HEK293 (cell line): ENCODE measurements around the gene THRA.

Experiments used
- CTCF ChIA-PET: fragments of 350-600 bp; formaldehyde crosslinking; extraction: SDS; loops from one replicate; lab custom pipeline; 2021; ENCODE audit warnings: antibody characterized with exemption; lab: Yijun Ruan, JAX
- POLR2A ChIA-PET: fragments of 300-600 bp; formaldehyde crosslinking; extraction: SDS; loops from one replicate; lab custom pipeline; 2020; ENCODE audit warnings: antibody characterized with exemption, inconsistent platforms; lab: Yijun Ruan, JAX
- H3K27ac ChIP-seq: fragments of 200-500 bp; sonication (Bioruptor generic); 2 replicates; pipeline ENCODE4 v1.5.1; 2014; ENCODE audit warnings: low read depth, low read length, control low read depth, inconsistent platforms; ENCODE audit errors: extremely low read depth
- H3K36me3 ChIP-seq, 2 experiments: fragments of 200-500 bp in 1 of 2; sonication (Bioruptor generic) in 1 of 2; 1 replicate in 1 of 2; 2 replicates in 1 of 2; pipeline ENCODE4 v1.5.1; 2014 to 2017; ENCODE audit warnings: inconsistent platforms in 2 of 2, low read length in 2 of 2; ENCODE audit not compliant: control insufficient read depth in 2 of 2, insufficient read depth in 1 of 2
- H3K4me1 ChIP-seq: fragments of 200-500 bp; sonication (Bioruptor generic); 2 replicates; pipeline ENCODE4 v1.5.1; 2014; ENCODE audit warnings: mild to moderate bottlenecking, low read length, inconsistent platforms; ENCODE audit not compliant: control insufficient read depth, insufficient read depth
- H3K4me3 ChIP-seq: 2 replicates; pipeline ENCODE4 v1.5.1; 2011; ENCODE audit warnings: low read depth, mild to moderate bottlenecking, control low read depth, low read length, moderate library complexity
- H3K9me3 ChIP-seq: fragments of 200-500 bp; sonication (Bioruptor generic); 2 replicates; pipeline ENCODE4 v1.5.1; 2014; ENCODE audit warnings: low read depth, low read length, inconsistent platforms; ENCODE audit not compliant: control insufficient read depth, insufficient read depth
- BCL6B ChIP-seq: fragments of 450-650 bp; formaldehyde crosslinking; IDR thresholded peaks from 2 replicates; pipeline ENCODE4 v1.5.1; 2017; ENCODE audit warnings: missing biosample characterization, missing genetic modification characterization
- GLIS1 ChIP-seq: fragments of 450-650 bp; formaldehyde crosslinking; IDR thresholded peaks from 2 replicates; pipeline ENCODE4 v1.5.1; 2016; ENCODE audit warnings: missing biosample characterization, missing genetic modification characterization
- KLF10 ChIP-seq: fragments of 450-650 bp; IDR thresholded peaks from 2 replicates; pipeline ENCODE4 v1.5.1; 2018; ENCODE audit warnings: missing biosample characterization, mild to moderate bottlenecking, missing genetic modification characterization
- PRDM1 ChIP-seq: fragments of 450-650 bp; formaldehyde crosslinking; IDR thresholded peaks from 2 replicates; pipeline ENCODE4; 2016; ENCODE audit warnings: missing biosample characterization, missing genetic modification characterization
- PRDM10 ChIP-seq: fragments of 450-650 bp; formaldehyde crosslinking; IDR thresholded peaks from 2 replicates; pipeline ENCODE4 v1.5.1; 2016; ENCODE audit warnings: missing biosample characterization, missing genetic modification characterization
- PRDM2 ChIP-seq: fragments of 450-650 bp; formaldehyde crosslinking; IDR thresholded peaks from 2 replicates; pipeline ENCODE4 v1.5.1; 2016; ENCODE audit warnings: missing biosample characterization, missing genetic modification characterization, borderline replicate concordance
- ZBTB26 ChIP-seq: fragments of 450-650 bp; formaldehyde crosslinking; optimal IDR thresholded peaks from 2 replicates; pipeline ENCODE3; 2016; ENCODE audit warnings: missing biosample characterization, mild to moderate bottlenecking, missing genetic modification characterization
- ZIC2 ChIP-seq: fragments of 450-650 bp; formaldehyde crosslinking; IDR thresholded peaks from 2 replicates; pipeline ENCODE4 v1.5.1; 2016; ENCODE audit warnings: missing biosample characterization, missing genetic modification characterization
- ZNF114 ChIP-seq: fragments of 450-650 bp; formaldehyde crosslinking; IDR thresholded peaks from 2 replicates; pipeline ENCODE4 v1.5.0; 2017; ENCODE audit warnings: missing biosample characterization, missing genetic modification characterization
- ZNF157 ChIP-seq: fragments of 450-650 bp; formaldehyde crosslinking; IDR thresholded peaks from 2 replicates; pipeline ENCODE4 v1.5.1; 2016; ENCODE audit warnings: missing biosample characterization, missing genetic modification characterization
- ZNF214 ChIP-seq: fragments of 450-650 bp; formaldehyde crosslinking; IDR thresholded peaks from 2 replicates; pipeline ENCODE4 v1.5.1; 2017; ENCODE audit warnings: missing biosample characterization, mild to moderate bottlenecking, missing genetic modification characterization, borderline replicate concordance
- ZNF324 ChIP-seq: fragments of 450-650 bp; formaldehyde crosslinking; IDR thresholded peaks from 2 replicates; pipeline ENCODE4 v1.5.1; 2016; ENCODE audit warnings: missing biosample characterization, missing genetic modification characterization
- ZNF350 ChIP-seq: fragments of 450-650 bp; formaldehyde crosslinking; IDR thresholded peaks from 2 replicates; pipeline ENCODE4 v1.5.0; 2017; ENCODE audit warnings: missing biosample characterization, mild to moderate bottlenecking, missing genetic modification characterization
- ZNF416 ChIP-seq: fragments of 450-650 bp; formaldehyde crosslinking; IDR thresholded peaks from 2 replicates; pipeline ENCODE4 v1.5.1; 2016; ENCODE audit warnings: missing biosample characterization, missing genetic modification characterization
- ZNF660 ChIP-seq: fragments of 450-650 bp; IDR thresholded peaks from 2 replicates; pipeline ENCODE4 v1.5.1; 2018; ENCODE audit warnings: missing biosample characterization, mild to moderate bottlenecking, missing genetic modification characterization
- ZNF664 ChIP-seq: fragments of 450-650 bp; formaldehyde crosslinking; IDR thresholded peaks from 2 replicates; pipeline ENCODE4 v1.5.1; 2016; ENCODE audit warnings: missing biosample characterization, missing genetic modification characterization
- ZNF707 ChIP-seq: fragments of 450-650 bp; formaldehyde crosslinking; IDR thresholded peaks from 2 replicates; pipeline ENCODE4 v1.5.1; 2016; ENCODE audit warnings: missing biosample characterization, missing genetic modification characterization
- ZNF768 ChIP-seq: fragments of 450-650 bp; formaldehyde crosslinking; IDR thresholded peaks from 2 replicates; pipeline ENCODE4 v1.5.1; 2018; ENCODE audit warnings: missing biosample characterization, mild to moderate bottlenecking, missing genetic modification characterization
- ZNF785 ChIP-seq: fragments of 450-650 bp; formaldehyde crosslinking; IDR thresholded peaks from 2 replicates; pipeline ENCODE4 v1.5.1; 2016; ENCODE audit warnings: missing biosample characterization, missing genetic modification characterization
- ZNF792 ChIP-seq: fragments of 450-650 bp; formaldehyde crosslinking; IDR thresholded peaks from 2 replicates; pipeline ENCODE4 v1.5.1; 2016; ENCODE audit warnings: missing biosample characterization, missing genetic modification characterization
- ZNF843 ChIP-seq: fragments of 450-650 bp; formaldehyde crosslinking; IDR thresholded peaks from 2 replicates; pipeline ENCODE4 v1.5.1; 2016; ENCODE audit warnings: missing biosample characterization, missing genetic modification characterization
- ZSCAN4 ChIP-seq: fragments of 450-650 bp; formaldehyde crosslinking; IDR thresholded peaks from 2 replicates; pipeline ENCODE4 v1.5.1; 2017; ENCODE audit warnings: missing biosample characterization, missing genetic modification characterization

The THRA gene

GRCh38 chr17:40023590-40024292 lies 39.0 kb upstream of the THRA start:
- peak overlapping the region; percentile 53 for H3K27ac ChIP-seq
- POLR2A ChIA-PET, result interaction anchor here (1.3 kb wide), 1 partner anchor 8 kb away, joined by 4 read pairs; the partner anchor contains the start of gene CSF3
- H3K36me3 ChIP-seq, result peaks cover 32 to 93% of the 10 kb centered on the region in 2 experiments
- CTCF ChIA-PET, result interaction anchor here (0.6 to 11.2 kb wide), 8 partner anchors 12 to 328 kb away, joined by 3 to 268 read pairs (median 5); partner anchors contain the start of genes CSF3 and MED24
- no peak overlapping the region for H3K4me3 ChIP-seq
- H3K4me1 ChIP-seq, result peaks cover 16% of the 10 kb centered on the region
- no peaks in the 10 kb centered on the region for H3K9me3 ChIP-seq
- TF ChIP-seq ZNF843 (tag by site-specific recombination), result no peak
- no peak for TF ChIP-seq ZNF114
- TF ChIP-seq ZNF664, result no peak
- TF ChIP-seq ZNF785 (tag by site-specific recombination), result no peak
- TF ChIP-seq ZNF792 (tag by site-specific recombination), result no peak
- TF ChIP-seq ZSCAN4 (tag by site-specific recombination), result no peak
- no peak for TF ChIP-seq ZIC2
- peak; percentile 47; the same call in 1 of the 2 replicates for TF ChIP-seq GLIS1
- no peak for TF ChIP-seq ZNF157 (tag by site-specific recombination)
- no peak for TF ChIP-seq KLF10
- TF ChIP-seq ZNF350 (tag by site-specific recombination), result no peak
- no peak for TF ChIP-seq ZBTB26 (tag by site-specific recombination)
- peak; percentile 79 for TF ChIP-seq BCL6B
- TF ChIP-seq ZNF324 (tag by site-specific recombination), result no peak
- TF ChIP-seq PRDM10 (tag by site-specific recombination), result 0 out of 2 replicates have a peak, but pooled peaks have one; percentile 58
- TF ChIP-seq ZNF214, result no peak
- TF ChIP-seq ZNF660 (tag by site-specific recombination), result no peak
- TF ChIP-seq PRDM1, result peak; percentile 75
- TF ChIP-seq PRDM2 (tag by site-specific recombination), result no peak
- TF ChIP-seq ZNF416 (tag by site-specific recombination), result no peak
- no peak for TF ChIP-seq ZNF707
- TF ChIP-seq ZNF768 (tag by site-specific recombination), result no peak
